GM19372 (cell line): ENCODE results near the gene FBXO7.

ENCODE experiments used
- ATAC-seq: cut with Tn5 transposase; IDR thresholded peaks from one replicate; pipeline ENCODE4 v1.9.1; 2021; ENCODE audit warnings: mild to moderate bottlenecking, low read depth, moderate library complexity; ENCODE audit not compliant: unreplicated experiment

Gene FBXO7

DNA sequence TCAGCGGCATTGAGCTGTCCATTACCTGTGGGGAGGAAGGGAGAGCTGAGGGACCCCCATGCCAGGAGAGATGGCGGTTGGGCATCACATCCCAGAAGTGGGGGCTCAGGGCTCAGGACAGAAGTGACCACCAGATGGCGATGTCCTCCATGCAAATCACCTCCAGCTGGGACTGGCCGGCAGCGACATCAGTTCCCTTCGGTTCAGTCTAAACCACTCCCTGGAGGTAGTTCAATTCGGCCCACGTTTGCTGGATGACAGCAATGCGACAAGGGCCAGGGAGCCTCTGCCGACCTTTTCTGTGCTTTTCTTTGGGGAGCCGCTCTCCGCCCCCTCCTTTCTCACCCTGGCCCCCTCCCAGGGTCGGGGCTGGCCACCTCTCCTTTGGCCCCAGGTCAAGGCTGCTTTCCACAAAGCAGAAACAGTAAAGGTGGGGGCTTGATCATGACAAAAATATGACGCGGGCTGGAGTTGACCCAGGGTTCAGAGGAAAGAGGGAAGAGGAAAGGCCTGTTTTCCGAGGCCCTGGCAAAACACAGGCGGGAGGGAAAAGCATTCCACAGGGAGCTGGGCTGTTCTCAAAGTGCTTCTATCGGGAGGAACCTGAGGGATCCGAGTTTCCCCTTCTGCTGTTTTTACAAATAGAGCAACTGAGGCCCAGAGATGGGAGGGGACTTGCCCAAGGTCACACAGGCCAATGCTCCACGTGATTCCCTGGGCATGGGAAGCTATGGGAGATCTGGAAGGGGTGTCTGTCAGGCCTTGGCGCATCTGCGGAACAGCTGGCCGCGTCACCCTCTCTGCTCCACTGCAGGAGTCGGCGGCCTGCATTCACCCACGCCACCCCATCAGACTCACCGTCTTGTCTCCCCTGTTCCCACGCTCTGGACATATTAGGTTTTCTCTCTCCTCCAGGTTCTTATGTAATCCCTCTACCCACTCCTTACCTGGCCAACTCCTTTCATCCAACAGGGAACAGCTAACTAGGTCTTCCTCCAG lies 54.7 kb downstream of the FBXO7 start:
- no peak for ATAC-seq

- ATAC-seq = no peak
Observed at GRCh38 chr22:32531228-32531627, 56.6 kb downstream of the FBXO7 start.

GRCh38 chr22:32531931-32532819 lies 57.6 kb downstream of the FBXO7 start:
- no peak for ATAC-seq

DNA sequence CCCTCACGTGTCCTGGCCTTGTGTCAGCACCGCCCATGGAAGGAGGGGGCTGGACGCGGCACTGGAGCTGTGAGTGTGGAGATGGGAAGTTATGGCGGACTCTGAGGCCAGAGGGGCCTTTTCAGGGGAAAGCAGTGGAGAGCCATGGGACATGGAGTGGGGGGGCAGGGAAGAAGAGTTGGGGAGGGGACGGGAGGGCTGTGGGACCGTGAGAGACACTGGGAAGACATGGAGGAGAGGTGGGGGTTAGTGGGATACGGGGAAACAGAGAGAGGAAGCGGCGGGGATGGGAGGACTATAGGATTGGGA lies 58.2 kb downstream of the FBXO7 start:
- no peak for ATAC-seq

DNA sequence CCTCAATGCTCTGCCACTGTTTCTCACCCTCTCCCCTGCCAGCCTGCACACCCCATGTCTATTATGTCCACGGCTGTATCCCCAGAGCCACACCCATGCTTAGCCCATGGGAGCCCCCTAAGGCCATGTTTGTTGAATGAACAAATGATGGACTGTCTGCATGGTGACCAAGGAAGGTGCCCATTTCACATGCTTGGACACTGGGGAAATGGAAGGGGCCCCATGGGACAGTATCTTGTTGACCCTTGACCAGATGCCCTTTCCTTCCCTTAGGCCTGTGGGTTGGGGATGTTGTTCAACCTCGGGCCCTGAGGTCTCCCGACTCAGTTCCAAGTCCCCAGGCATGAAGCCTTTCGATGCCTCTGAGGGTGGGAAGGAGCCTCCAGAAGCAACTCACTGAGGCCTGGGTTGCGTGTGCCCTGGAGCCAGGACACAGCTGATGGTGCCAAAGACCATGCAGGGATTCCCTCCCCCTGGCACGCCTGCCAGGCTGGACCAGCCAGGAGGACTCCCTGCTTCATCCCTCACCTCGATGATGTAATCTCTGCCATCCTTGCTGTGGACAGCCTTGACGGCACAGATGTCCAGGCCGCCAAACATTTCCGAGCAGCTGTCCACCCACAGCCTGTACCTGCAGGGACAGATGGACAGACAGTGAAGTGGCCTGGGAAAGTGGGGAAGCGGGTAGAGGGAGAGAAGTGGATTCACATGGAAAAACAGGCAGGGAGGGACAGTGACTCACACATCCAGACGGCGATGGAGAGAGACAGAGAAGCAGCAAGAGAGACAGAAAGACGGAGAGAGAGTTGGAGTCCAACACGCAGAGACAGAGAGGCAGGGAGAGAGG lies 58.9 kb downstream of the FBXO7 start:
- no peak for ATAC-seq

DNA sequence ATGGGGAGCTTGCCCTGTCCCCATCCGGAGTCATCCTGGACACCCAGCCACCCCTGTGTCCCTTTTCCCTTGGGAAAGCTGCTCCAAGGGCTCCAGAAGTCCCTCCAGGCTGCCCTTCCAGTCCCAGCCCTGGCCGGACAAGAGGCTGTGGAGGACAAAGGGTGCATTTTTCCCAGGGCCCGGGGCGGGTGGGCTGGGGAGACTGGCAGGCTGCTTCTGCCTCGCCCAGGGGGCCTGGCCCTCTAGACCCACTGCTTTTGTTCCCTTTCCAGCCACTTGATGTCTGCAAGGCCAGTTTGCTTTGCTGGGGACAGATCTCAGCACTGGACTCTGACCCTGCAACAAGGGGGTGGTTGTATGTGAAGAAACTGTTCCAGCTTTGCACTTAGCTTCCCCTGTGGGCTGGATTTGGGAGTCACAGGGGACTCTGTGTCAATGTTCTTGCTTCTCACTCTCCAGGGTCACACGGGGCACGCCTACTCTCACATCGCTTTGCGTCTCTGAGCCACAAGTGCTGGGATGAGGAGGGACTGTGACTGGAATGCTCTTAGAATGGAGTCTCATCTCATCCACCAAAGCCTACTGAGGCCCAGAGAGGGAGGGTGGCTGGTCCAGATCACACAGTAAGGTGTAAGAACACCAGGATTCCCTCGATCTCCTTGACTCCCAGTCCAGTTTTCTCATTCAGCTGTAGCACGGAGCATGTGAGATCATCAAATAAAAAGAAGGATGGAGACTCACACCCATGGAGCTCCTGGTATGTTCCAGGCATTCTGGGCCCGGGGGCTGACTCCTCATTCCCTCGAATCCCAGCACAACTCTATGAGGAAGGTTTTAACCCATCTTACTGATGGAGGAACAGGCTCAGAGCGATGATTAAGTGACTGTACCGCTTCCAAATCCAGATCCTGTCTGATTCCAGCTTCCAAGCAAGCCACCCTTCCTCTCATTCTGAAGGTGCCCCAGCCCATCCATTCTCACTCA lies 59.9 kb downstream of the FBXO7 start:
- ATAC-seq = no peak

- no peak for ATAC-seq
Observed at GRCh38 chr22:32535531-32536190, 61.0 kb downstream of the FBXO7 start.

- ATAC-seq = no peak
Observed at GRCh38 chr22:32536352-32536751, 61.7 kb downstream of the FBXO7 start.

GRCh38 chr22:32538521-32538920 lies 63.9 kb downstream of the FBXO7 start:
- no peak for ATAC-seq

- no peak for ATAC-seq
Observed at GRCh38 chr22:32539631-32540421, 65.2 kb downstream of the FBXO7 start.

DNA sequence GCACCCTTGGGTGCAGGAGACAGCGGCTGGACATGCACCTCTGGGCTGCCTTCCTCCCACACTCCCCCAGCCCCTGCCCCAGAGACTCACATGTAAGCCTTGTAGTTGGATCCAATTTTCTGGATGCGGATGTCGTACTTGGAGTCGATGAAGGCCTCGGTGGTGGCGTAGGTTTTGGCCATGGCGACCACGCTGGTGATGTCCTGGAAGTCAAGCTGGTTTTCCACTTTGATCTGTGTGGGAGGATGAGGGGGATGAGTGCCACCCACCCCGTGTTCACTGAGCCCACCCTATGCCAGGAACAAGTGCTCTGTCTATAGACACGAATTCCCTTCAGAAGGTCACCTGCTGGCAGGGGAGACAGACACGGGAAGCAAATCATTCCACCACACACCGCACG lies 66.9 kb downstream of the FBXO7 start:
- no peak for ATAC-seq

DNA sequence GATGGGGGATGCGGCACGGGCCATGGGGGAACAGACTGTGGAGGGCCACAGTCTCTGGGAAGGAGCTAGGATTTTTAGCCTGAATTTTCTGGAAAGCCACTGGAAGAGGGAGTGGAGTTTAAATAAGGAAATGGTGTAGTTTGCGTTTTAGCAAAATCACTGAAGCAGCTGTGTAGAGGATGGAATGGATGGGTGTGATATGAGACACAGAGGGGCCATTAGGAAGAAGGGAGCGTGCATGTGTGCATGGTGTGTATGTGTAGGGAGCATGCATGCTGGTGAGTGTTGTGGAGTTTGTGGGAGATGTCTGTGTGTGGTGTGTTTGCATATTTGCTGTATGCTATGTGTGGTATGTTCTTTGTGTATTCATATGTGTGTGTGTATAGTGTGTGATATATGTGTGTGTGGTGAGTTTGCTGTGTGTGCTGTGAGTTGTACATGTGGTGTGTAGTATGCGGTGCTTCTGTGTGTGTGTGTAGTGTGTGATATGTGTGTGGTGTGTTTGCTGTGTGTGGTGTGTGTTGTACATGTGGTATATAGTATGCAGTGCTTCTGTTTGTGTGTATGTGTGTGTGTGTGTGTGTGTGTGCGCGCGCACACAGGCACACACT lies 67.6 kb downstream of the FBXO7 start:
- no peak for ATAC-seq

GRCh38 chr22:32542677-32543357 lies 68.2 kb downstream of the FBXO7 start:
- ATAC-seq = no peak

DNA sequence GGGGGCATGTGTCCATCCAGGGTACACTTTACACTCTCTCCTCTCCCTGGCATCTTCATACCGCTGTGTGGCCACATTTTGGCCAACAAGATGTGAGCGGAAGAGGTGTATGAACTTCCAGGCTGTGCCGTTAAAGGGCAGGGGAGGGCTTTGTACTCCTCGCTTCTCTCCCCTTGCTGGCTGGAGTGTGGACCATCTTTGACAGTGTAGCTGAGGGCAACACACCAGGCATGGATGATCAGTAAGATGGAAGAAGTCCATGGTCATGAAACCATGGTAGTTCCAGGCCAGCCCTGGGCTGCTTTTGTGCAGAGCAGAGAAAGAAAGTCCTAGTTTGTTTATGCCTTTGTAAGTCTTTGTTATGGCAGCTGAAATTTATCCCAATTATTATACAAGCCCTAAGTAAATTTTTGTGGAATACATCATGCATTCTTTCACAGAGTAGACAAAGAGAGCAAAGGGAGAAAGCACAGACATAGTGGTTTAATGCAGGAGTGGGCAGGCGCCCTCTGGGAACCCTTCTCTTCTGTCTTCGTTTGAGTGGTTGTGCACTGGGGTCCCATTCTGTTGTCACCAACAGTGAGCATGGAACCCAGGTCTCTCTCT lies 70.4 kb downstream of the FBXO7 start:
- ATAC-seq = no peak

GRCh38 chr22:32545801-32546200 lies 71.2 kb downstream of the FBXO7 start:
- no peak for ATAC-seq

DNA sequence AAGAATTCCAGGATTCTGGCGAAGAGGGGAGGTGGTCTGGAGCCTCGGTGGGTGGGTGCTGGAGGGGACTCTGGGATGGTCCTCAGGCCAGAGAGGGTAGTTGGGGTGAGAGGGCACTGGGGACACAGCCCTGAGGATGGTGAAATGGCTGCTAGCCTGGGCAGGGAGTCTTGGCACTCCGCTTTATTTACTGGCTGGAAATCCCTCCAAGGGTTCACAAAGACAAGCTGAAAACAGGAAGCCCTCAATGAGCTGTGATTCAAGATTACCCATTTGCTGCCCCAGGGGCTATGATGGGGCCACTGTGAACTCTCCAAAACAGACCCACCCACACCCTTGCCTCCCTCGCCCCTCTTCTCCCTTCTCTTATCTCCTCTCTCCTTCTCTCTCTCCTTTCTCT lies 71.9 kb downstream of the FBXO7 start:
- no peak for ATAC-seq

DNA sequence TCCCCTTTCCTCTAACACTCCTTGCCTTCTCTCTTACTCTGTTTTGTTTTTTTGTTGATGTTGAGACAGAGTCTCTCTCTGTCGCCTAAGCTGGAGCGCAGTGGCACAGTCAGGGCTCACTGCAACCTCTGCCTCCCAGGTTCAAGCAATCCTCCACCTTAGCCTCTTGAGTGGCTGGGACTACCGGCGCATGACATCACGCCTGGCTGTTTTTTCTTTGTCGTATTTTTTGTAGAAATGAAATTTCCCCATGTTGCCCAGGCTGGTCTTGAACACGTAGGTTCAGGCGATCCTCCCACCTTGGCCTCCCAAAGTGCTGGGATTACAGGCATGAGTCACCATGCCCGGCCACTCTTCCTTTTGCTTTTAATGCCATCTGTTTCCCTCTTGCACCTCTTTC lies 72.3 kb downstream of the FBXO7 start:
- ATAC-seq = no peak
